Fibroblast of skin of back (primary cell): ENCODE data around the gene PARD3.

Experiments
- DNase-seq: peaks from one replicate; pipeline ENCODE4 v3.0.0-alpha.2; 2013

Gene PARD3

DNA sequence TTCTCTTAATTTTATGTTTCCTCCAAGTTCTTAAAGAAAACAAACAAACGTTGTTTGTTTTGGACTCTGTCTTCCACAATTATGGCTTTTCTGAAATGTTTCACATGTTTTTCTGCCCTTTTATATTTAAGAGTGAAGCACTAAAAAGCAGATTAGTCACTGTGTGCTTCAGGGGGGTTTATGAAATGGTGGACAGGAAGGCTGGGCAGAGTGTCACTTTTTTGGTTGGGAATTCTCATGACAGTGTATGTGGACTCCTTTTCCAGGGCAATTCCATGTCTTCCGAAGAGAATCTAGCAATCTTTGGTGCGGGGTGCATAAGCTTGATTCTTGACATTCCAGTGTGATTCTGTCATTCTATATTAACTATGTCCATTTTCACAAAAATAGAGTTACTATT lies 669.4 kb downstream of the PARD3 start:
- peak; percentile 90 for DNase-seq

DNA sequence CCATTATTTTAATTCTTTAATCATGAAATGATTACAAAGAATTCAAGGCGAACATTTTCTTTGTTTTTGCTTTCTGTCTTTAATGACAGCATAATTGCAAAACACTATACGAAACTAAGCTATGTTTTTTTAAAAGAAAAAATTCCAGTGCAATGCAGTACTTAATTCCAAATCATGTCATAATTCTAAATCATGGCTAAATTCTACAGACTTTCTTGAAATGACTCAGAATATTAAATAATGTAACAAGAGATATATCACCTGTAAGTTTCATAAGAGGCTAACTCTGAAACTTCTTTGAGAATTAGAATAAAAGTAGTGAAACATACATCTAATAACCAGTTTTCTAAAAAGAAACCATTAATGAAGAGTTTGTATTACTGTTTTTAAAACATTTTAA lies 671.6 kb downstream of the PARD3 start:
- no peak for DNase-seq

DNA sequence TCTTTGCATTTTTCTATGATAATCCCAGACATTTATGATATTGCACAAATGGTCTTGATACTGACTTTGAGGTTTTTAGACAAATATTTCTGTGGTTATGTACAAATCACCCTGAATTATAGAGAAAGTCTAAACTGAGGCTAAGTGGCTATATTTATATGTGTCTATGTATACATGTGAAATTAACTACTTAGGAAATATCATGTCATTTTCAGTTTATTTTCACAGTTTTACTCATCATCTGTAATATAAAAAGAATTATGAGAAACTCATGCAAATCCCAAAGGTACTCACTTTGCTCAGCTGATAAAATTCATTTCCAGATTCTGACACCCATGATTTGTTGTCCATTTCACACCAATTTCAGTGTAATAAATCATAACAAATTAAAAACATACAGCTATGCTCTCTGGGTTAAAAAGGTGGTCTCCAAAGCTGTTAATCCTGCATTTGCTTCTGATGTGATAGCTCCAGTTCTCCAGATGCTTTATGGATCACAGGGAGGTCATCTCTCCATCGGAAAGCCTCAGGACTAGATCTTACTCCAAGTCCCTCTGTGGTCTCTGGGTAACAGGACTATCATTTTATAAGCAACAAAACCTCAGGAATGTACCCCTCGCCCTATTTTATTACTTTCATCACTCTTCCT lies 673.9 kb downstream of the PARD3 start:
- no peak for DNase-seq

DNA sequence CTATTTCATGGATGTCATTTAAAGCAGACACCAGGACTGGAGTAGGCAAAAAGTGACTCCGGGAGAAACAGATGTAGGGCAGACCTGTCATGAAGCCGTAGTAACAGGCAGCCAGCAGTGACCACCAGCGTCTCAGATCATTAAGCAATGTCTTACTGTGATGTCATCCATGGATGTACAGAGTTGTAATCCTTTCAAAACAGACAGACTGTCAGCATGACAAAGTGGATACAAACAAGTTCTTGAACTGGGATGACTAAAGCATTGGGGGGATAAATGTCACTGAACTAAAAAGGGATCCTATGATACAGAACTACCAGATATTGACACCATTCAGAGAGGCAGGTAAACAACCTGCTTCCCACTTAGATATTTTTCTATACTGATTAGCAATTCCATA lies 675.5 kb downstream of the PARD3 start:
- peak; percentile 30 for DNase-seq

GRCh38 chr10:34137955-34138354 lies 677.1 kb downstream of the PARD3 start:
- DNase-seq, result no peak

- no peak for DNase-seq
These were observed 677.9 kb downstream of the PARD3 start for GRCh38 chr10:34137201-34137600.

- DNase-seq, result no peak
These were observed 679.6 kb downstream of the PARD3 start for GRCh38 chr10:34135515-34135914.

DNA sequence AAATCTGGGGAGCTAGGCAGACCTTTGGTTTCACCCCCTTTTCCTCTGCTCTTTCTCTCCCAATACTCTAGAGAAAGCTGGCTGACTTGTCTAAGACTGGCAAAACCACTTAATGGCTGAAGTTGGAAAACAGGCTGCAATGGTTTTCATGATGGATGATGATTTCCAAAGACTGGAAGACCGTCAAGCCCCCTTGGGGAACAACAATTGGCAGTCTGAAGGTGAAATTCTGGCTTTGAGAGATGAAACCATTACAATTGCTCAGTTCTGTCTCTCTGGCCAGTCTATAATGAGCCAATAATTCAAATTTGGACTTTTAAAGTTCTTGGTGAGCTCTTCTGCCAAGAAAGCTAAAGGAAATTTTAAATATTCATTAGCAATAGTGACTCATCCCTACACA lies 680.5 kb downstream of the PARD3 start:
- no peak for DNase-seq

DNA sequence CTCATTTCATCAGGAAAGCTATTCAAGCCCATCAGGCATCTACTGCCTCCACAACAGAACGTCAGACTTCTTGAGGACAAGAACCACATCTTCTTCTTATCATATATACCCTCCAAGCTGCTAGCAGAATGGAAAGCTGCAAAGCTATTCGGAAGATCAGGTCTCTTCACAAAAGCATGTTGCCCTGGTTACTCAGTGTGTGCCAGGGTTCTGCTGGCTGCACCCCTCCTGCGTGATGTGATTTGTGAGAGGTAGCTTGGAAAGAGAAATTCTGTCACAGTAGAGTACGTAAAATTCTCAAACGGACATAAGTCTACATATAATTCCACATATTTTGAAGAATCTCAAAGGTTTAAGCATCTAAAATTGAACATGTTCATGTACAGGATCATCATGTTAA lies 681.7 kb downstream of the PARD3 start:
- no peak for DNase-seq

DNA sequence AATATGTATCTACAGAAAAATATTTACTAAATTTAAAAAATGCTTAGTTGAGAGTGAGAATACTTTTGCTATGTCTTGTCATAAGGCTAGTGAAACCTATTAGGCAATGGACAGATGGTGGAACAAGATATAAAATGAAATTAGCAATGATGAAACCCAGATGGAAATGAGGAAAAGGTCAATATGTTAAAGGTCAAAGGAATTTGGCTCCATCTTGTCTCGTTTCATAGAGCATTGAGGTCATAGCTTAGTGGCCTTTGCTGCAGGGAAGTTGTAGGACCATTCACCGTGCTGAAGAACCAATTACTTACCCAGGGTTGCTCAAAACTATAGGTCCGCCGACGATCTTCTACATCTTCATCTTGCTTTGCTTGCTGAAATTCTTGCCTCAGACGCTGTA lies 683.9 kb downstream of the PARD3 start:
- no peak for DNase-seq

GRCh38 chr10:34127676-34128075 lies 687.4 kb downstream of the PARD3 start:
- no peak for DNase-seq

- no peak for DNase-seq
These were observed 688.5 kb downstream of the PARD3 start for GRCh38 chr10:34126371-34127151.

DNA sequence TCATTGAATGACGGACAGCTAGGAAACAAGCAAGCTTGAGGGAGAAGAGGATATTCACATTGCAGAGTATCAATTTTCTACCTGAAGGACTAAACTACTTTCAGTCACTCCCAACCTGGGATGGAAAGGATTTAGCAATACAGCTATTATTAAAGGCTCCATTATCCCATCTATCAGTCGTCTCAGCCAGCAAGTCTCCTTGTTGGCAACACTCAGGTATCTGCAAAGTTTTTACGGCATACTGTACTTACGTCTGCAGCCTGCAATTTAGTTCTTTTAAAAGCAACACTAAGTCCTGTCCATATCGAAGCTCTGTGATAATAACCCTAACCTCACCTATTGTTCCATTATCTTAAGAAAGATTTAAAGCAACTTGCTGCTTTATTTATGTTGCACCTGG lies 689.4 kb downstream of the PARD3 start:
- no peak for DNase-seq

DNA sequence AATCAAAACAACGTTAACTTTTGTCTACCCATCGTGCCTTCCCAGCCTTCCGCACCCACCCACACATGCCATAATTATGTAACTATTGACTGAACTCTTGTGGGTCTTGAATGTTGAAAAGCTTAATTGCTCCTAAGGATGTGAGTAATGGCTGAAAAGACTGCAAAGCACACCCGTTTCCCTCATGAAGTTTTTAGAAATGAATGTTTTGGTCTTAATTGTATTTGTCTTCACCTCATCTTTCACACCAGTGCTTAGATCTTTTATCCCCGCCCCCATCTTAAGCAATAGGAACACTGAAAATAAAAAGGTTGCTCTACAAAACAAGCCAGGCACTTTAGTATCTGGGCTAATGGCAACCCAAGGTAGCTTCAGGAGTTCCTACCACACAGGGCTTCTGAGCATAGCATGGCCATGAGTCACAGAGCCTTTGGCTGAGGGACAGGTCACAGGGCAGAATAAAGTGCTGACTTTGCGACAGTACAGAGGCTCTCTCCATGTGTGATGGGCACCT lies 690.5 kb downstream of the PARD3 start:
- peak; percentile 59 for DNase-seq

- peak; percentile 57 for DNase-seq
These were observed 693.1 kb downstream of the PARD3 start for GRCh38 chr10:34121781-34122622.

- no peak for DNase-seq
These were observed 693.9 kb downstream of the PARD3 start for GRCh38 chr10:34121125-34121753.

DNA sequence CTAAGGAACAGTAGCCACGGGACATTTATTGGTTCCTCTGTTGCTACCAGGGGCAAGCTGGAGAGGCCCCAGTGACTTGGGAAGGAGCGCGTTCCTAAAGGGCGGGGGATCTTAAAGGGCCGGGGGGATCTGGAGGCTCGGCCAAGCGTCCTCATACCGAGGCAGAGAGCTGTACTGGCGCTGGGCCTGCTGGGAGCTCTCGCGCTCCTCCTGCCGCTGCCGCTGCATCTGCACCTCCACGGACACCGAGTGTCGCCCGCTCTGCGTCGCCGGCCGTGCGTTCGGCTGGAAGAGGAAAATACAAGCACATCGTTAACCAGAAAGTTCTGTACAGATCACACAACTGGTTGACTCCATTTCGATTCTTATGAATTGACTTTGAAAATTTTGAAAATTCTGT lies 695.6 kb downstream of the PARD3 start:
- DNase-seq, result no peak

DNA sequence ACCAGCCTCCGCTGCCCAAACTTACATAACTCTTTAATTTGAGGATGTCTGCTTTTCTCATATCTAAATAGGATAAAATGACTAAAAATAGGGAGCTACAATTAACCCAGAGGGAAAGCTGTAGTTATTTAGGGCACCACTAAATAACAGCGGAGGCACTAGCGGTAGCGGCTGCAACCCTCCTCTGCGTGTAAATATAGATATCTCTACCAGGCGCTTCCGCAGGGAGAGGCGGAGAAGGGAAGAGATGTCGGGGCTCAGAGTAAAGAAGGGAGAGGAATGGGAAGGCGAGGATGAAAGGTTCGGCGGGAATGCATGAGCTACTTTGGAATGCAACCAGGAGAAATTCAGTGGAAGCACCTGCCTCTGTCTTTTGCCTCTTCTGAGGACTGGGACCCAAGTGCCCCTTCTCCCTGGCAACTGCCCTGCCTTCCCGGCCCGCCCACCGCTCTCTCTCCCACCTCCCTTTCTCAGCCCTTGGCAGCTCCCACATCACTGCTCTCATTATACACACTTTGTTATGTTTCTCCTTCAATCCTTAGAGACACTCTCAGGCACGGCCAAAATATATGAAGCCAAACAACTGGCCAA lies 698.3 kb downstream of the PARD3 start:
- DNase-seq, result no peak

- no peak for DNase-seq
These were observed 698.9 kb downstream of the PARD3 start for GRCh38 chr10:34116220-34116641.

- no peak for DNase-seq
These were observed 700.2 kb downstream of the PARD3 start for GRCh38 chr10:34114914-34115313.

- no peak for DNase-seq
These were observed 701.4 kb downstream of the PARD3 start for GRCh38 chr10:34113504-34114225.
